RWPE1 (cell line): ENCODE data around the gene CPEB3.
A peak's percentile ranks its signal among the peaks of the same experiment; 100 is the strongest.
"Not testable (repeated sequence)": the region's sequence is repeated elsewhere in the genome, so short reads cannot be mapped to it uniquely, and the experiment has no call there.

Experiments
- CTCF ChIA-PET: fragments of 350-600 bp; sonication (Branson Sonifier 250); formaldehyde crosslinking; extraction: SDS; loops from one replicate; lab custom pipeline; 2021; lab: Yijun Ruan, JAX
- POLR2A ChIA-PET: fragments of 400-600 bp; formaldehyde crosslinking; extraction: SDS; loops from one replicate; lab custom pipeline; 2020; ENCODE audit warnings: antibody characterized with exemption; ENCODE audit not compliant: low non-redundant PET; lab: Yijun Ruan, JAX
- DNase-seq: peaks from one replicate; pipeline ENCODE4 v3.0.0; 2012; ENCODE audit warnings: low spot score
- H3K27ac ChIP-seq: fragments of 450-650 bp; 2 replicates; pipeline ENCODE4 v1.5.1; 2017
- TF ChIP-seq, protein P1 (sequence below): fragments of 450-650 bp; conservative IDR thresholded peaks from 2 replicates; pipeline ENCODE4 v1.5.1; 2017; ENCODE audit warnings: low read depth, mild to moderate bottlenecking

Gene CPEB3

DNA sequence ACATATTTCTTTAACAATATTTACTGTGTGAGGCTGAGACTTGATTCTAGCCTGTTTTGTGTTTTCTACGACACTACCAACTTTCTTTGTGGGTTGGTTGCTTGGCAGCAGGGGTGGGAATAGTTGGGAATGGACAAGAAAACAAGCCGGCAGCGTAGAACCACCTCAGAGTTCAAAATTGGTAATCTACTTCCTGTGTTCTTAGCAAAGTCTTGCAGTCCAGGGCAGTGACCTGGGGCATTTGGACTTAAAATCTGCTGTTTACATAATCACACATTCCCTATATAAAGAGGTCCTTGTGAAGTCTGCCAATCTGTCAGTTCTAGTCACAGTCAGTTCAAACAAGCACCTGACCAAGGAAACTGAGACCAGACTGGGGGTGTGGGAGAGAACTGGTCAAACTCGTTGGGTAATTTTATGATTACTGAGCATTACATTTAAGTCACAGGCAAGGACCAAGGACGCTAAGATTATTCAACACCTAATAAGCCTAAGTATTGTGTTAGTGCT lies 167.9 kb downstream of the CPEB3 start:
- DNase-seq, result peak; percentile 46
- TF ChIP-seq, protein P1, sequence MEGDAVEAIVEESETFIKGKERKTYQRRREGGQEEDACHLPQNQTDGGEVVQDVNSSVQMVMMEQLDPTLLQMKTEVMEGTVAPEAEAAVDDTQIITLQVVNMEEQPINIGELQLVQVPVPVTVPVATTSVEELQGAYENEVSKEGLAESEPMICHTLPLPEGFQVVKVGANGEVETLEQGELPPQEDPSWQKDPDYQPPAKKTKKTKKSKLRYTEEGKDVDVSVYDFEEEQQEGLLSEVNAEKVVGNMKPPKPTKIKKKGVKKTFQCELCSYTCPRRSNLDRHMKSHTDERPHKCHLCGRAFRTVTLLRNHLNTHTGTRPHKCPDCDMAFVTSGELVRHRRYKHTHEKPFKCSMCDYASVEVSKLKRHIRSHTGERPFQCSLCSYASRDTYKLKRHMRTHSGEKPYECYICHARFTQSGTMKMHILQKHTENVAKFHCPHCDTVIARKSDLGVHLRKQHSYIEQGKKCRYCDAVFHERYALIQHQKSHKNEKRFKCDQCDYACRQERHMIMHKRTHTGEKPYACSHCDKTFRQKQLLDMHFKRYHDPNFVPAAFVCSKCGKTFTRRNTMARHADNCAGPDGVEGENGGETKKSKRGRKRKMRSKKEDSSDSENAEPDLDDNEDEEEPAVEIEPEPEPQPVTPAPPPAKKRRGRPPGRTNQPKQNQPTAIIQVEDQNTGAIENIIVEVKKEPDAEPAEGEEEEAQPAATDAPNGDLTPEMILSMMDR, result no peak
- H3K27ac ChIP-seq, result no peak overlapping the region
- ChIA-PET CTCF (no interaction called here), POLR2A (no interaction called here)

DNA sequence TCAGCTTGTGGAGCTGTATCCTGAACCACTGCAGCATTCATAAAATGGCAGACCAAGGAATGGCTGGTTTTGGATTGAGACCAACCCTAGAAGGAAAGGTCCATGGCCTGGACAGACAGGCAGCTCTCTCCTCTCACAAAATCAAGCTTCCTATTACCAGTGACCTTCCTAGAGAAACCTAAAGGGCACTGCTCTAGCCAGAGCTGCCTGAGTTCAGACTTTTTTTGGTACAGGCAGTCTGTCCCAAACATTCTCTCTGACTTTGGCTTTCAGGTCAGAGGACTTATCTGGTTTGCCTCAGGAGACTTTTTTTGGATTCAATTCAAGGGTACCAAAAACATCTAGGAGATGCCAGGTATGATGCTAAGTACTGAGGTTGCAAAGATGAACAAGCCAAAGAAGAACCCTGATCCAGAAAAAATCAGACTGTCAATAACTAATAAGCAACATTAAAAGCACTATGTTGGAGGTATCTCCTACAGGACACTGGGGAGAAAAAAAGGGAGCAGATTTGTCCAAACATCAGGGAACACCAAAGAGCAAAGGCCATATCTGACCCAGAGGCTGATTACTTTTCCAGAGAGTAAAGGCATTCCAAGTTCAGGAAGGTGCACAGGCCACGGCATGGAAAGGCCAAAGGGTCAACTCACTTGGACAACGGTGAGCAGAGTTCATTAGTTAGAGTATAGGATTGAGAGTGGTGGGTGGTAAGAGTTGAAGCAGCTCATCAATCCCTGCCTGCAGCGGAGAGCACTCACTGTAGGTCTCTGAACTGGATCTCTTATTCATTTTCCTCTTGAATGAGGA lies 169.0 kb downstream of the CPEB3 start:
- POLR2A ChIA-PET, result no interaction called here
- no peak overlapping the region for H3K27ac ChIP-seq
- no peak for DNase-seq
- TF ChIP-seq, protein P1, result no peak
- CTCF ChIA-PET, result no interaction called here

DNA sequence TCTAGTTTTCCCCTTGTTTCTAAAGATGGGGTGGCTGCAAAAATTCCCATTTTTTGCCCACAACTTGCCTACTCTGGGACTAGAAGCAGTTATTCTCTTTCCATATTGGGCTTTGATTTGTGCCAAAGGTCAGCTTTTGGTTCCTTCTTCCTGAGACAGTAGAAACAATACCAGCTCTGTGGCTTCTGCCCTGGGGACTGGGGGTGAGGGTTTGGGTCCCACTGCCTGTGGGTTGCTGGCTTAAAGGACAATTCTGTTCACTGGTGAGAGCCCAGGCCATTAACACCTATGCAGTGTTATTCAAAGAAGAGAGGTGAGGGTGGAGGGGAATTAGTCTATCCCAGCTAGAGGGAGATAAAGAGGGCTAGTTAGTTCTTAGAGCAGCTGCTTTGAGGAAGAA lies 171.5 kb downstream of the CPEB3 start:
- H3K27ac ChIP-seq, result no peak overlapping the region
- POLR2A ChIA-PET, result no interaction called here
- DNase-seq, result no peak
- TF ChIP-seq, protein P1, result no peak
- CTCF ChIA-PET, result interaction anchor here (0.6 kb wide), 1 partner anchor 191 kb away, joined by 4 read pairs; no protein-coding TSS in a partner anchor

DNA sequence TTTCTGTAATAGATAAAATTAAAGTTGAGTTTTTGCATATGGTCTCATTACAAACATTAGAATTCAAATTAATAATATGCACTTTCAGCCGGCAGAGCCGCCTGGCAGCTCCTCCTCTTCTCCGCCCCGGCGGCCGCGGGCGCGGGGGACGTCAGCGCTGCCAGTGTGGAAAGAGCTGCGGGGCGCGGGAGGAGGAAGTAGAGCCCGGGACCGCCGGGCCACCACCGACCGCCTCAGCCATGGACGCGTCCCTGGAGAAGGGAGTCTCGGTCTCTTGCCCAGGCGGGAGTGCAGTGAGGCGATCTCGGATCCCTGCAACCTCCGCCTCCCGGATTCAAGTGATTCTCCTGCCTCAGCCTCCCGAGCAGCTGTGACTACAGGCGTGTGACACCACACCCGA lies 176.0 kb downstream of the CPEB3 start:
- POLR2A ChIA-PET, H3K27ac ChIP-seq, DNase-seq: not testable (repeated sequence)
- CTCF ChIA-PET, result interaction anchor here (0.5 kb wide), 1 partner anchor 16 kb away, joined by 3 read pairs; no protein-coding TSS in a partner anchor

DNA sequence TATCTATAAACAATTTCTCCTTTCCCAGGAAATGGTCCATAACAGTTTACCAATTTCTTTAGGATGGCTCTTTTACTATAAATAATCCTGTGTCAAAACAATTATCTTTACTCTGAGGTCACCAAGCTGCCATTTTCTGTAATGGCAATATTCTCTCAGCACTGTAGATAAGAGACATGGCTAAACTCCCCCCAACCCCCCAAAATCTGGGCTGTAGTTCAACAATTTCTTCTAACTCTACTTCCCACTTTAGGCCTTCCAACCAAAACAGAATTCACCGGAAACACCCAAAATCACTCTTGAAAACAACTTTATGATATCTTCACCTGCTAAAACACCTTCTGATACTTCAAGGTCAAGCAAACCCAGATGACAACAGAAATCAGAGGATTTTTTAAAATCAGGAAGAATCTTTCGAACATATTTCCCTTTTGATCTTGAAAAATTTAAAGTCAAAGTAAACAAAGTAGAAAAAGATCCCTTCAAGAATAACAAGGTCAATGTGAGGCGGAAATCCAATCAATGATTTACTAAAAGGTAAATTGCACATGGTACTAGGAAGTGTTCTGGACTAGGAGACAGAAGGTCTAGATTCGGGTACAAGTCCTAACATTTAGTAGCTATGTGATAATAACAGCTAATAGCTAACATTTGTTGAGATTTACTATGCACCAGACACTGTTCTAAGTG lies 176.8 kb downstream of the CPEB3 start:
- no peak overlapping the region for H3K27ac ChIP-seq
- no peak for DNase-seq
- ChIA-PET POLR2A (no interaction called here), CTCF (interaction anchor here (0.7 kb wide), 1 partner anchor 438 kb away, joined by 3 read pairs; no protein-coding TSS in a partner anchor)
- TF ChIP-seq, protein P1, result no peak

DNA sequence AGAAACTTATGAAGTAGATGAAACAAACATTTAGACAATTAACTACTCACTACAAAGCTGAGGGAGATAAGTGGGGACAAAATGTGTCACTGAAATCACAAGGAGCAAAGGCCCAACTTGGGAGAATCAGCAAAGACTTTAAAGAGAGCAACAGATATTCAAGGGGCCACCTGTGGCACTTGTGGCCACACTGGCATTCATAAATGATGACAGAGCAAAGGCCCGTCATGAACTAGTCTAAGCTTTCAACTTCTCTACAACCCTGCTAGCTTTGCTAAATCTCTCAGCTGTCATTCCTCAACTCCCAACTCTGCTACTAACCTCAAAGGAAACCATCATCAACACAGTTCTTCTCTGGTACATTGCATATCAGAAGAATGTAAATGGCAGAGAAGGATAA lies 178.4 kb downstream of the CPEB3 start:
- ChIA-PET CTCF (no interaction called here), POLR2A (no interaction called here)
- no peak overlapping the region for H3K27ac ChIP-seq
- DNase-seq, result no peak
- TF ChIP-seq, protein P1, result no peak
